Measurements from ENCODE around the gene KLHL29. TPM values are rescaled to one million over a fixed set of nuclear protein-coding genes. Genes with fewer than 3 reads are reported as not detected.

Gene KLHL29
- total RNA-seq, 4 donors from 2014 or later, result 10.1 to 27.3 (median 15.7) TPM

- intact Hi-C loops (cut with DNase I; ENCODE audit: low total_unique reads), result no loop called here
- no peak for TF ChIP-seq POLR2A (IDR thresholded peaks at IDR 0.05)
- no peak for TF ChIP-seq CTCF (IDR thresholded peaks at IDR 0.05)
- 94 to 95% methylated on average over 14 of the region's 15 CpGs for WGBS, 2 donors
- no peak overlapping the region for H3K4me3 ChIP-seq (ENCODE audit: low read depth, poor library complexity, severe bottlenecking)
- no peak for DNase-seq (ENCODE audit: low spot score in 2 of 2)
These were observed 303.6 kb downstream of the KLHL29 start for GRCh38 chr2:23688486-23689130.

- no peak for DNase-seq (ENCODE audit: low spot score in 2 of 2)
- TF ChIP-seq CTCF (IDR thresholded peaks at IDR 0.05) (no peak), POLR2A (IDR thresholded peaks at IDR 0.05) (no peak)
- WGBS, 2 donors, result 81 to 93% methylated on average over 9 to 11 of the region's 11 CpGs
- H3K4me3 ChIP-seq (ENCODE audit: low read depth, poor library complexity, severe bottlenecking), result no peak overlapping the region
- intact Hi-C loops (cut with DNase I; ENCODE audit: low total_unique reads), result no loop called here
These were observed 304.2 kb downstream of the KLHL29 start for GRCh38 chr2:23689131-23689700.

GRCh38 chr2:23689891-23690290 lies 304.9 kb downstream of the KLHL29 start:
- H3K4me3 ChIP-seq (ENCODE audit: low read depth, poor library complexity, severe bottlenecking), result no peak overlapping the region

GRCh38 chr2:23690421-23691105 lies 305.6 kb downstream of the KLHL29 start:
- DNase-seq (ENCODE audit: low spot score in 2 of 2), result no peak
- intact Hi-C loops (cut with DNase I; ENCODE audit: low total_unique reads), result no loop called here
- H3K4me3 ChIP-seq (ENCODE audit: low read depth, poor library complexity, severe bottlenecking), result no peak overlapping the region
- WGBS, 2 donors, result 87 to 91% methylated on average over 24 to 31 of the region's 31 CpGs
- no peak for TF ChIP-seq POLR2A (IDR thresholded peaks at IDR 0.05)
- TF ChIP-seq CTCF (IDR thresholded peaks at IDR 0.05), result no peak

More at GRCh38 chr2:23689891-23690290, 304.9 kb downstream of the KLHL29 start:
- no peak for TF ChIP-seq POLR2A (IDR thresholded peaks at IDR 0.05)
- no peak for TF ChIP-seq CTCF (IDR thresholded peaks at IDR 0.05)
- intact Hi-C loops (cut with DNase I; ENCODE audit: low total_unique reads), result no loop called here
- WGBS, 2 donors, result 80 to 88% methylated on average over 8 to 9 of the region's 9 CpGs
- no peak for DNase-seq (ENCODE audit: low spot score in 2 of 2)

GRCh38 chr2:23691106-23691470 lies 306.1 kb downstream of the KLHL29 start:
- DNase-seq (ENCODE audit: low spot score in 2 of 2), result no peak
- TF ChIP-seq POLR2A (IDR thresholded peaks at IDR 0.05) (no peak), CTCF (IDR thresholded peaks at IDR 0.05) (no peak)
- intact Hi-C loops (cut with DNase I; ENCODE audit: low total_unique reads), result no loop called here
- no peak overlapping the region for H3K4me3 ChIP-seq (ENCODE audit: low read depth, poor library complexity, severe bottlenecking)
- WGBS, 2 donors, result 91 to 96% methylated on average over 10 of the region's 10 CpGs
